Eye (tissue), 1 donor: Measurements from ENCODE around the gene IFNA16.
"Not testable (repeated sequence)": the region's sequence is repeated elsewhere in the genome, so short reads cannot be mapped to it uniquely, and the experiment has no call there.

Source experiments
- DNase-seq: peaks from one replicate; pipeline ENCODE4 v3.0.0-alpha.2; 2015

Gene IFNA16

DNA sequence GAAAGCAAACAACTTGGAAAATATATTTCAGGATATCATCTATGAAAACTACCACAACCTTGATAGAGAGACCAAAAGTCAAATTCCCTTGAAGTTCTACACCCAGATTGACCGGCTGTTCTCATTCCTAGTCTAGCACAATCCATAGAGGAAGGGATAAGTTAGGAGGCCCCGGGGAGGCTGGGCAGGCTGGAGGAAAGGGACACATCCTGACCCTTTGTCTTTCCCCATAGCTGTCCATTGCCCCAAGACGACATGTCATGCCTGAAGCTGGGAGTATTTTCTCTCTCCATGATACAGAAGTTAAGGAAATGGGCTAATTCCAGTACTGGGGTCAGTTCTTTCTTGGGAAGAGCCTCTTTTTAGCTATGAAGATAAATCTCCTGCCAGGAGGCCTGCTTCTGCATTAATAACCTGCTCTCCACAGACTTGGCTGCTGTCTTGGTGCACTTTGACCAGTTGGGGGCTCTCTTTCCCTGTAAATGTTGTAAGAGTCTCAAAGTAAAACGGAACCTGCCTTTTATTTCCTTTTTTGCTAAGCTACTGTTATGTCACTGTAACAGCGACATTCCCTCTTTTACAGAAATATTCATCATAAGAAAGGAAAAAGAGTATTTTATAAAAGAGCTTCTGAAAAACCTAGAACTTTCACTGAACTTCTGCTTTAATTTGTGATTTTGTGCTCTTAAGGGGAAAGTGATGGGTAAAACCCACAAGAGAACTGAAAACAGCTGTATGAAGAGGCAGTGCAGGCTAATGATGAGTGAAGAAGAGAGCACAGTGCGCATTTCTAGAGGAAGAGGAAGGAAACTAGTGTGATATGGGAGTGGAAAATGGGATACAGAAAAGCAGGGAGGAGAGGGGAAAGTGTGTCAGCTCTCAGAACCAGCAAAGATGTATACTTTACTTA lies 22.0 kb downstream of the IFNA16 start:
- peak; percentile 23 for DNase-seq

DNA sequence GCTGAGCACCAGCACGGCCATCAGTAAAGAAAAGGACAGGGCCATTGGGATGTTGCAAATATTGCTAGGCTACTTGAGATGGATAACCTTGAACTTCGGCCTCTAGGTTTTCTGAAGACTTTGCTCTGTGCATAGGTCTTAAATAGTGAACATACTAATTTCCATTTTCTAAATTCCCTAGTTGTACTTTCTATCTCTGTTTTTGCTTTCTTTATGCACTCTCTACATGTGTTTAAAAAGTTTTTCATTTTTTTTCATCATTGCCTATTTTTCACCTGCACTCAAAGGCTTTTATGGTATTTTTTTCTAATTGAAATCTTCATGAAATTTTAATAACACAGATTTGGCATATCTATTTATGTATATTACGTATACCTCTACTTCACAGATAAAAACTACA lies 29.6 kb downstream of the IFNA16 start, which contains the start of gene IFNA4:
IFNA4 (minus strand) TSS at position 101 of the 400 bp plus-strand sequence; CDS start at position 45, 56 bp downstream.
- DNase-seq: not testable (repeated sequence)

DNA sequence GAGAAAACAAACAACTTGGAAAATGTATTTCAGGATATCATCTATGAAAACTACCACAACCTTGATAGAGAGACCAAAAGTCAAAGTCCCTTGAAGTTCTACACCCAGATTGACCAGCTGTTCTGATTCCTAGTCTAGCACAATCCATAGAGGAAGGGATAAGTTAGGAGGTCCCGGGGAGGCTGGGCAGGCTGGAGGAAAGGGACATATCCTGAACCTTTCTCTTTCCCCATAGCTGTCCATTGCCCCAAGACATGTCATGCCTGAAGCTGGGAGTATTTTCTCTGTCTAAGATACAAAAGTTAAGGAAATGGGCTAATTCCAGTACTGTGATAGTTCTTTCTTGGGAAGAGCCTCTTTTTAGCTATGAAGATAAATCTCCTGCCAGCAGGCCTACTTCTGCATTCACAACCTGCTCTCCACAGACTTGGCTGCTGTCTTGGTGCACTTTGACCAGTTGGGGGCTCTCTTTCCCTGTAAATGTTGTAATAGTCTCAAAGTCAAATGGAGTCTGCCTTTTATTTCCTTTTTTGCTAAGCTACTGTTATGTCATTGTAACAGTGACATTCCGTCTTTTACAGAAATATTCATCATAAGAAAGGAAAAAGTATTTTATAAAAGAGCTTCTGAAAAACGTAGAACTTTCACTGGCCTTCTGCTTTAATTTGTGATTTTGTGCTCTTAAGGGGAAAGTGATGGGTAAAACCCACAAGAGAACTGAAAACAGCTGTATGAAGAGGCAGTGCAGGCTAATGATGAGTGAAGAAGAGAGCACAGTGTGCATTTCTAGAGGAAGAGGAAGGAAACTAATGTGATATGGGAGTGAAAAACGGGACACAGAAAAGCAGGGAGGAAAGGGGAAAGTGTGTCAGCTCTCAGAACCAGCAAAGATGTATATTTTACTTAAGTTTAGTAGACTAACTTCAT lies 34.0 kb downstream of the IFNA16 start:
- peak; percentile 7 for DNase-seq

DNA sequence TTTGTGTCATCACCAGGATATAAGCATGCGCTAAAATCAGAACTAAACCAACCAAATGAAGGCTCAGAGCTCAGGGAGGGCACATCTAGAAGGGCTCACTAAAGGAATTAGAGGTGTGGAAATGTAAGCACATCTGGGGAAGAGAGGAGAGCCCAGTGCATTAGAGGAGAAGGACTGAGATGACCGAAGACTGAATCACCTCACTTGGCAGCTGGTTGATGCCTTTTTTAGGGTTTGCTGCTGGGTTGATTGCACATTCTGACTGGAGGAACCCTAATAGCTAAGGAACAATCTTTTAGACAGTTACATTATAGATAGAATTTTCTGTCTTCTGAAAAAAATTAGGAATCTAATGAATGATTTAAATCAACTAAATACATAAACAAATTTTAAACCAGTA lies 42.4 kb downstream of the IFNA16 start:
- no peak for DNase-seq

DNA sequence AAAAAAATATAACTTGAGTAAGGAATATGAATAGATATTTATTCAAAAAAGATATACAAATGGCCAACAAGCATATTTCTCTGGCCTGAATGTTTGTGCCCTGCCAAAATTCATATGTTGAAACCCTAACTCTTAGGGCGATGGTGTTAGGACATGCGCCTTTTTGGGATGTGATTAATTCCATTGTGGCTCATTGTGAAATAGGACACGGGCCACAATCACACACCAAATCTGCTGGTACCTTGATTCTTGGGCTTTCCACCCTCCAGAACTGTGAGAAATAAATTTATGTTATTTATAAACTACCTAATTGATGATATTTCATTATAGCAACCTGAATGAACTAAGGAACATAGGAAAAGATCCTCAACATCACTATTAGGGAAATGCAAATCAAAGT lies 45.0 kb downstream of the IFNA16 start:
- DNase-seq: no peak

DNA sequence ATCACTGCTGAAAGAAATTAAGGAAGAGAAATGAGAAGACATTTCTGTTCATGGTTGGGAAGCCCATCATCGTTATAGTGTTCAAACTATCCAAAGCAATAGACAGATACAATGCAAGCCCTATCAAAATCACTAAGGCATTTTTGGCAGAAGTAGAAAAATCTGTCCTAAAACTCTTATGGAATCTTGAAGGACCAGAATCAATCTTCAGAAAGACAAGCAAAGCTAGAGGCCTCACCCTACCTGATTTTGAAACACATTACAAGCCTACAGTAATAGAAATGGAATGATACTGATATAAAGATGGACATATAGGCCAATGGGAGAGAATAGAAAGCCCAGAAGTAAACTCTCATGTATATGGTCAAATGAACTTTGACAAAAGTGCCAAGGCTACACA lies 45.8 kb downstream of the IFNA16 start:
- no peak for DNase-seq

DNA sequence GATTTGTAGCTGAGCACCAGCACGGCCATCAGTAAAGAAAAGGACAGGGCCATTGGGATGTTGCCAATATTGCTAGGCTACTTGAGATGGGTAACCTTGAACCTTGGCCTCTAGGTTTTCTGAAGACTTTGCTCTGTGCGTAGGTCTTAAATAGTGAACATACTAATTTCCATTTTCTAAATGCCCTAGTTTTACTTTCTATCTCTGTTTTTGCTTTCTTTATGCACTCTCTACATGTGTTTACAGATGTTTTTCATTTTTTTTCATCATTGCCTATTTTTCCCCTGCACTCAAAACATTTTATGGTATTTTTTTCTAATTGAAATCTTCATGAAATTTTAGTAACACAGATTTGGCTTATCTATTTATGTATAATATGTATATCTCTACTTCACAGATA lies 50.6 kb downstream of the IFNA16 start, which contains the start of gene IFNA21:
IFNA21 (minus strand) TSS at position 101 of the 400 bp plus-strand sequence; CDS start at position 53, 48 bp downstream.
- not testable (repeated sequence) for DNase-seq
